ENCODE measurements around the gene KDM8. TPM values are rescaled to one million over a fixed set of nuclear protein-coding genes. Genes with fewer than 3 reads are reported as not detected.

KDM8 gene
- total and polyA plus RNA-seq, 2 experiments from 2014 or later: 5.1 to 5.7 TPM

- TF ChIP-seq ZNF462 (CRISPR knock-in tag; IDR thresholded peaks at IDR 0.05): no peak
- TF ChIP-seq NANOG (IDR thresholded peaks at IDR 0.05; ENCODE audit: borderline replicate concordance): no peak
- TF ChIP-seq CTCF (conservative IDR thresholded peaks at IDR 0.05; ENCODE audit: low read depth in 2 of 2): no peak
- TF ChIP-seq EZH2 (IDR thresholded peaks at IDR 0.05; ENCODE audit: low read depth, unreplicated experiment): no peak
Observed at GRCh38 chr16:27175888-27176287, 27.4 kb upstream of the KDM8 start (continued).

GRCh38 chr16:27177031-27177774, 26.1 kb upstream of the KDM8 start:
- H3K79me2 ChIP-seq (replicated peaks; ENCODE audit: insufficient read depth): no peaks in the 10 kb centered on the region
- no peaks in the 10 kb centered on the region for H3K4me1 ChIP-seq (ENCODE audit: insufficient read depth)
- DNase-seq (ENCODE audit: low spot score) (no peak), ATAC-seq (no peak)
- Mint-ChIP-seq H3K27ac (no peak overlapping the region), H3K9me3 (peaks cover 13% of the 10 kb centered on the region; the same call in 2 of the 3 replicates), H3K36me3 (ENCODE audit: low read depth) (no peaks in the 10 kb centered on the region; the same call in 2 of the 3 replicates), H3K27me3 (ENCODE audit: insufficient read depth, low read depth, poor library complexity) (peaks cover 14% of the 10 kb centered on the region), H3K4me1 (peaks cover 6% of the 10 kb centered on the region; the same call in 1 of the 3 replicates), H3K4me3 (no peak overlapping the region)
- H4K20me1 ChIP-seq (replicated peaks; ENCODE audit: insufficient read depth): no peaks in the 10 kb centered on the region
- H3K36me3 ChIP-seq (ENCODE audit: insufficient read depth): no peaks in the 10 kb centered on the region
- no peak overlapping the region for H3K27ac ChIP-seq (ENCODE audit: low read depth)
- no peak overlapping the region for H3K4me2 ChIP-seq
- H3K9me2 ChIP-seq (ENCODE audit: insufficient read depth): no peaks in the 10 kb centered on the region
- no peaks in the 10 kb centered on the region for H3K27me3 ChIP-seq (ENCODE audit: insufficient read depth)
- no peaks in the 10 kb centered on the region for H3F3A ChIP-seq (replicated peaks; ENCODE audit: low read depth)
- H2AFZ ChIP-seq: no peak overlapping the region
- no peak overlapping the region for H3K4me3 ChIP-seq
- TF ChIP-seq ZNF462 (CRISPR knock-in tag; IDR thresholded peaks at IDR 0.05): no peak
- TF ChIP-seq EZH2 (IDR thresholded peaks at IDR 0.05; ENCODE audit: low read depth, unreplicated experiment): no peak
- TF ChIP-seq ZNF331 (CRISPR knock-in tag; IDR thresholded peaks at IDR 0.05; ENCODE audit: low read depth): no peak
- no peak for TF ChIP-seq STAT1 (IDR thresholded peaks at IDR 0.05; ENCODE audit: unreplicated experiment)
